DOHH2 (cell line): Measurements from ENCODE around the gene NEK1.

Experiments
- H3F3A ChIP-seq: fragments of 200-600 bp; sonication (generic), shearing (Covaris generic); 2 replicates; pipeline ENCODE4 v1.6.0; 2016; ENCODE audit warnings: antibody characterized with exemption, mild to moderate bottlenecking; ENCODE audit not compliant: control insufficient read depth, insufficient read depth
- H3K27ac ChIP-seq: fragments of 200-600 bp; sonication (generic); 2 replicates; pipeline ENCODE4 v1.5.1; 2014; ENCODE audit warnings: low read depth, mild to moderate bottlenecking, low read length, moderate library complexity
- H3K27me3 ChIP-seq: fragments of 200-600 bp; sonication (generic); 2 replicates; pipeline ENCODE4 v1.6.1; 2014; ENCODE audit warnings: mild to moderate bottlenecking, low read length, mixed read lengths; ENCODE audit not compliant: control insufficient read depth
- H3K36me3 ChIP-seq: fragments of 200-600 bp; sonication (generic); 2 replicates; pipeline ENCODE4 v1.6.1; 2014; ENCODE audit warnings: mild to moderate bottlenecking, low read length, moderate library complexity, mixed read lengths; ENCODE audit not compliant: control insufficient read depth
- H3K4me1 ChIP-seq: fragments of 200-600 bp; sonication (generic); 2 replicates; pipeline ENCODE4 v1.6.1; 2014; ENCODE audit warnings: mild to moderate bottlenecking, low read length, mixed read lengths; ENCODE audit not compliant: control insufficient read depth
- H3K4me2 ChIP-seq: fragments of 200-600 bp; sonication (generic); 2 replicates; pipeline ENCODE4 v1.6.0; 2014; ENCODE audit warnings: mild to moderate bottlenecking, low read length, moderate library complexity
- H3K4me3 ChIP-seq: fragments of 200-600 bp; sonication (generic); 2 replicates; pipeline ENCODE4 v1.5.1; 2014; ENCODE audit warnings: mild to moderate bottlenecking, low read length, mixed read lengths
- H3K79me2 ChIP-seq: fragments of 200-600 bp; sonication (generic); 2 replicates; pipeline ENCODE4 v1.6.1; 2014; ENCODE audit warnings: mild to moderate bottlenecking, low read length, mixed read lengths; ENCODE audit not compliant: control insufficient read depth
- H3K9me2 ChIP-seq: fragments of 200-600 bp; sonication (generic); replicated peaks from 2 replicates; pipeline ENCODE4 v1.6.1; 2014; ENCODE audit warnings: mild to moderate bottlenecking, low read length, mixed read lengths; ENCODE audit not compliant: control insufficient read depth
- H3K9me3 ChIP-seq: fragments of 200-600 bp; sonication (generic); 2 replicates; pipeline ENCODE4 v1.6.1; 2014; ENCODE audit warnings: antibody characterized with exemption, low read length, mixed read lengths; ENCODE audit not compliant: control insufficient read depth, insufficient read depth
- H4K20me1 ChIP-seq: fragments of 200-600 bp; sonication (generic); 2 replicates; pipeline ENCODE4 v1.6.0; 2014; ENCODE audit warnings: low read depth, mild to moderate bottlenecking, antibody characterized with exemption, low read length, moderate library complexity; ENCODE audit not compliant: control insufficient read depth, insufficient read depth
- CTCF ChIP-seq: fragments of 200-600 bp; sonication (generic); IDR thresholded peaks from one replicate; pipeline ENCODE4 v1.5.1; 2014; ENCODE audit warnings: antibody characterized with exemption, mild to moderate bottlenecking, low read depth, low read length; ENCODE audit not compliant: poor library complexity, severe bottlenecking
- EZH2phosphoT487 ChIP-seq: fragments of 200-600 bp; sonication (generic); IDR thresholded peaks from 2 replicates; pipeline ENCODE4 v1.6.1; 2017; ENCODE audit warnings: borderline replicate concordance, mild to moderate bottlenecking, antibody characterized with exemption, low read length, moderate library complexity, mixed read lengths

NEK1 gene

GRCh38 chr4:169438057-169438480 is 174.3 kb downstream of the NEK1 start:
- Histone ChIP-seq H3K9me2 (no peaks in the 10 kb centered on the region), H3K27ac (no peak overlapping the region), H3K27me3 (no peaks in the 10 kb centered on the region), H3K79me2 (no peaks in the 10 kb centered on the region), H3F3A (no peaks in the 10 kb centered on the region), H3K9me3 (no peaks in the 10 kb centered on the region), H4K20me1 (no peaks in the 10 kb centered on the region), H3K4me1 (peaks cover 5% of the 10 kb centered on the region; the same call in 1 of the 2 replicates), H3K36me3 (no peaks in the 10 kb centered on the region), H3K4me2 (no peak overlapping the region), H3K4me3 (no peak overlapping the region)
- TF ChIP-seq EZH2phosphoT487, result no peak
- no peak for TF ChIP-seq CTCF

- H3K4me1 ChIP-seq, result peaks cover 5% of the 10 kb centered on the region; the same call in 1 of the 2 replicates
- H3K27me3 ChIP-seq, result no peaks in the 10 kb centered on the region
- no peaks in the 10 kb centered on the region for H3K9me2 ChIP-seq
- H3K36me3 ChIP-seq, result no peaks in the 10 kb centered on the region
- H3K79me2 ChIP-seq, result no peaks in the 10 kb centered on the region
- H4K20me1 ChIP-seq, result no peaks in the 10 kb centered on the region
- no peak overlapping the region for H3K4me2 ChIP-seq
- H3K27ac ChIP-seq, result no peak overlapping the region
- TF ChIP-seq EZH2phosphoT487 (no peak), CTCF (no peak)
- H3F3A ChIP-seq, result no peaks in the 10 kb centered on the region
- H3K4me3 ChIP-seq, result no peak overlapping the region
- no peaks in the 10 kb centered on the region for H3K9me3 ChIP-seq
These were observed 174.9 kb downstream of the NEK1 start for GRCh38 chr4:169437299-169438047.

GRCh38 chr4:169436734-169437133 is 175.6 kb downstream of the NEK1 start:
- Histone ChIP-seq H3F3A (no peaks in the 10 kb centered on the region), H3K9me2 (no peaks in the 10 kb centered on the region), H3K27ac (no peak overlapping the region), H3K4me1 (peaks cover 5% of the 10 kb centered on the region; the same call in 1 of the 2 replicates), H3K79me2 (no peaks in the 10 kb centered on the region), H3K4me3 (no peak overlapping the region), H3K4me2 (no peak overlapping the region), H3K36me3 (no peaks in the 10 kb centered on the region), H3K27me3 (no peaks in the 10 kb centered on the region), H3K9me3 (no peaks in the 10 kb centered on the region), H4K20me1 (no peaks in the 10 kb centered on the region)
- no peak for TF ChIP-seq CTCF
- no peak for TF ChIP-seq EZH2phosphoT487
